Measurements from ENCODE around the gene PCNX2. TPM values are rescaled to one million over a fixed set of nuclear protein-coding genes. Genes with fewer than 3 reads are reported as not detected.

The PCNX2 gene
- total RNA-seq, 2 experiments from 2014 or later: 25.0 to 29.8 TPM

- H3K4me3 Mint-ChIP-seq: no peak overlapping the region
- DNase-seq: no peak
- no peaks in the 10 kb centered on the region for H3K9me3 Mint-ChIP-seq
- no peak overlapping the region for H3K27ac Mint-ChIP-seq
- CTCF ChIA-PET: interaction anchor here (0.9 kb wide), 1 partner anchor 23 kb away, joined by 3 read pairs; no protein-coding TSS in a partner anchor
- no peaks in the 10 kb centered on the region for H3K27me3 Mint-ChIP-seq
- peaks cover 12% of the 10 kb centered on the region for H3K36me3 Mint-ChIP-seq (ENCODE audit: low read depth)
- peaks cover 12% of the 10 kb centered on the region for H3K4me1 Mint-ChIP-seq
- POLR2A ChIA-PET: no interaction called here
Observed at GRCh38 chr1:233227930-233228465, 67.5 kb downstream of the PCNX2 start.

GRCh38 chr1:233224311-233224710 is 71.2 kb downstream of the PCNX2 start:
- no peaks in the 10 kb centered on the region for H3K9me3 Mint-ChIP-seq
- CTCF ChIA-PET: interaction anchor here (1.5 kb wide), 1 partner anchor 9 kb away, joined by 3 read pairs; no protein-coding TSS in a partner anchor
- POLR2A ChIA-PET: no interaction called here
- H3K27ac Mint-ChIP-seq: no peak overlapping the region
- no peak for DNase-seq
- peaks cover 11% of the 10 kb centered on the region for H3K4me1 Mint-ChIP-seq
- H3K36me3 Mint-ChIP-seq (ENCODE audit: low read depth): peaks cover 21% of the 10 kb centered on the region
- H3K27me3 Mint-ChIP-seq: no peaks in the 10 kb centered on the region
- no peak overlapping the region for H3K4me3 Mint-ChIP-seq

GRCh38 chr1:233217832-233218231 is 77.7 kb downstream of the PCNX2 start:
- Mint-ChIP-seq H3K4me1 (no peaks in the 10 kb centered on the region), H3K4me3 (no peak overlapping the region), H3K27me3 (no peaks in the 10 kb centered on the region), H3K27ac (no peak overlapping the region), H3K9me3 (no peaks in the 10 kb centered on the region), H3K36me3 (ENCODE audit: low read depth) (peaks cover 9% of the 10 kb centered on the region)
- no peak for DNase-seq
- POLR2A ChIA-PET: no interaction called here
- CTCF ChIA-PET: no interaction called here

- POLR2A ChIA-PET: interaction anchor here (0.6 kb wide), 1 partner anchor 9 kb away, joined by 5 read pairs; no protein-coding TSS in a partner anchor
- H3K4me1 Mint-ChIP-seq: no peaks in the 10 kb centered on the region
- H3K27ac Mint-ChIP-seq: no peak overlapping the region
- H3K4me3 Mint-ChIP-seq: no peak overlapping the region
- no peaks in the 10 kb centered on the region for H3K9me3 Mint-ChIP-seq
- DNase-seq: no peak
- H3K27me3 Mint-ChIP-seq: no peaks in the 10 kb centered on the region
- H3K36me3 Mint-ChIP-seq (ENCODE audit: low read depth): peaks cover 12% of the 10 kb centered on the region
- CTCF ChIA-PET: interaction anchor here (0.9 to 1.9 kb wide), 3 partner anchors 9 to 1420 kb away, joined by 3 to 8 read pairs (median 3); no protein-coding TSS in a partner anchor
Observed at GRCh38 chr1:233216009-233216408, 79.5 kb downstream of the PCNX2 start.

DNA sequence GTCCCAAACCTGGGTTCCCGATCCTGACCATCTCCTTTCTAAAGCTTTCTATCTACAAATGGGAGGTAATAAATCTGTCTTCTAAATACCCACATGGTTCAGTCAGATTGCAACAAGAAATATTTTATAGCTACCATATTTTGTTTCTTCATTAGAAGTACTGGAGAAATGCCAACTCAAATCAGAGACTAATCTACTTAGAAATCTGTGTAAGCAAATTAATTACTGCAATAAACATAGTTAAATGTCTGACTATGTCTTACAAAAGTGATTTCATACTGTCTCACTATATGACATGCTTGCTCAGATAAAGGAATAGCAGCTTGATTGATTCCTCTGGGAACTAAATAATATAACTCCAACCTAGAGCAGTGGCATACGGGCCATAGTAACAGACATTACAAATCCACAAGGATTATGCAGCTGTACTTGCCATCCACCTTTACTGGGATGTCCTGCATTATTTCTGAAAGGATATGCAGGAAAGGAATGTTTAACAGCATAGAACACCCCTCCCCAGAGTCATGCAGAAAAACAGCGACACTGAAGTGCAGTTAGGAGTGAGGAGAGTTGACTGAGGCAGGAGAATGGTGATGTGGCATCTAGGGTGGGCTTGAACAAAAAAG is 80.3 kb downstream of the PCNX2 start:
- peaks cover 8% of the 10 kb centered on the region for H3K36me3 Mint-ChIP-seq (ENCODE audit: low read depth)

DNA sequence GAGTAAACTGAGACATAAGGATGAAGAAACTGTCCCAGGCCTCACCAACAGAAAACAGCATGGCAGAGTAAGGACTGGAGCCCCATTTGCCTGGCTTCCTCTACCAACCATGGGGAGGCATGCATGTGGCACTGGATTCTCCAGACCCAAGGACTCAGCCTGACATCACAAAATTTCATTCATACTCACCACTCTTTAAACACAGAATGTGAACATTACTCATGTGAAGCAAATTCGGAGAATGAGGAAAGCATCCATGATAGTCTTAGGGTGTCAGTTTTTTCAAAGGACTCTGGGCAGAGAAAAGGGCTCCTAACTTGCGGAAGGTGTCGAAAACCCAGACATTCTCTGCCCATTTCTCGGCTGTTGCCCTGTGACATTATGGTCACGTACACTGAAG is 83.9 kb downstream of the PCNX2 start:
- Mint-ChIP-seq H3K4me3 (no peak overlapping the region), H3K36me3 (ENCODE audit: low read depth) (peaks cover 10% of the 10 kb centered on the region), H3K27me3 (no peaks in the 10 kb centered on the region), H3K4me1 (no peaks in the 10 kb centered on the region), H3K27ac (no peak overlapping the region), H3K9me3 (no peaks in the 10 kb centered on the region)
- POLR2A ChIA-PET: no interaction called here
- CTCF ChIA-PET: no interaction called here
- no peak for DNase-seq

More for the DNA sequence above, 80.3 kb downstream of the PCNX2 start:
- ChIA-PET POLR2A (no interaction called here), CTCF (interaction anchor here (1.1 to 1.9 kb wide), 3 partner anchors 9 to 66 kb away, joined by 3 to 8 read pairs (median 3); no protein-coding TSS in a partner anchor)
- H3K4me1 Mint-ChIP-seq: no peaks in the 10 kb centered on the region
- H3K27ac Mint-ChIP-seq: no peak overlapping the region
- no peaks in the 10 kb centered on the region for H3K9me3 Mint-ChIP-seq
- DNase-seq: no peak
- no peaks in the 10 kb centered on the region for H3K27me3 Mint-ChIP-seq
- H3K4me3 Mint-ChIP-seq: no peak overlapping the region

- ChIA-PET CTCF (interaction anchor here (0.6 kb wide), 2 partner anchors 230 to 463 kb away, joined by 3 read pairs; no protein-coding TSS in a partner anchor), POLR2A (no interaction called here)
- no peak overlapping the region for H3K27ac Mint-ChIP-seq
- H3K9me3 Mint-ChIP-seq: no peaks in the 10 kb centered on the region
- H3K4me1 Mint-ChIP-seq: no peaks in the 10 kb centered on the region
- H3K36me3 Mint-ChIP-seq (ENCODE audit: low read depth): peaks cover 13% of the 10 kb centered on the region
- H3K27me3 Mint-ChIP-seq: no peaks in the 10 kb centered on the region
- no peak overlapping the region for H3K4me3 Mint-ChIP-seq
- no peak for DNase-seq
Observed at GRCh38 chr1:233211106-233211505, 84.4 kb downstream of the PCNX2 start.

GRCh38 chr1:233209481-233209880 is 86.0 kb downstream of the PCNX2 start:
- DNase-seq: no peak
- Mint-ChIP-seq H3K27me3 (no peaks in the 10 kb centered on the region), H3K9me3 (no peaks in the 10 kb centered on the region), H3K4me1 (no peaks in the 10 kb centered on the region), H3K4me3 (no peak overlapping the region), H3K27ac (no peak overlapping the region), H3K36me3 (ENCODE audit: low read depth) (peaks cover 18% of the 10 kb centered on the region)
- ChIA-PET POLR2A (no interaction called here), CTCF (no interaction called here)

DNA sequence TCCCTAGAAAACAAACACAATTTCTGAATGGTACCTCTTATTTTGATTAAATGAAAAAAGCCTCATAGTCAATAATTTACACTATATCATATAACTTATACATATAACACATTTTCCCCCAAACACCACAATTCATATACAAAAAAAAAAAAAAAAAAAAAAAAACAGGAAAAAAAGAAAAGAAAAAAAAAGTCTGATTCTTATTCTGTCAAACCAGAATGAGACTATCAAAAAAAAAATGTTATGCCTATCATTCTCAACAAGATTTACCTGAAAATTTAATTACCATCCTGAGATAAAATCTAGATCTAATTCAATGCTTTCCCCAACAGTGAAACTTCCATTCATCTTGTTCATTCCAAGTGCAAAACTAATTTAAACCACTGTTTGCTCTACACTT is 86.8 kb downstream of the PCNX2 start:
- H3K27me3 Mint-ChIP-seq: no peaks in the 10 kb centered on the region
- H3K27ac Mint-ChIP-seq: no peak overlapping the region
- no peaks in the 10 kb centered on the region for H3K4me1 Mint-ChIP-seq
- CTCF ChIA-PET: interaction anchor here (1.3 kb wide), 1 partner anchor 28 kb away, joined by 4 read pairs; no protein-coding TSS in a partner anchor
- H3K9me3 Mint-ChIP-seq: no peaks in the 10 kb centered on the region
- H3K4me3 Mint-ChIP-seq: no peak overlapping the region
- peaks cover 18% of the 10 kb centered on the region for H3K36me3 Mint-ChIP-seq (ENCODE audit: low read depth)
- DNase-seq: no peak
- POLR2A ChIA-PET: no interaction called here

GRCh38 chr1:233197940-233198339 is 97.6 kb downstream of the PCNX2 start:
- CTCF ChIA-PET: no interaction called here
- Mint-ChIP-seq H3K36me3 (ENCODE audit: low read depth) (peaks cover 62% of the 10 kb centered on the region), H3K27ac (no peak overlapping the region), H3K9me3 (peaks cover 13% of the 10 kb centered on the region), H3K4me3 (no peak overlapping the region), H3K4me1 (no peaks in the 10 kb centered on the region), H3K27me3 (no peaks in the 10 kb centered on the region)
- POLR2A ChIA-PET: no interaction called here
- no peak for DNase-seq

- H3K9me3 Mint-ChIP-seq: peaks cover 13% of the 10 kb centered on the region
- CTCF ChIA-PET: no interaction called here
- H3K27ac Mint-ChIP-seq: no peak overlapping the region
- POLR2A ChIA-PET: no interaction called here
- H3K4me1 Mint-ChIP-seq: peaks cover 6% of the 10 kb centered on the region
- DNase-seq: no peak
- no peaks in the 10 kb centered on the region for H3K27me3 Mint-ChIP-seq
- H3K4me3 Mint-ChIP-seq: no peak overlapping the region
- peaks cover 54% of the 10 kb centered on the region for H3K36me3 Mint-ChIP-seq (ENCODE audit: low read depth)
Observed at GRCh38 chr1:233193741-233194140, 101.8 kb downstream of the PCNX2 start.

DNA sequence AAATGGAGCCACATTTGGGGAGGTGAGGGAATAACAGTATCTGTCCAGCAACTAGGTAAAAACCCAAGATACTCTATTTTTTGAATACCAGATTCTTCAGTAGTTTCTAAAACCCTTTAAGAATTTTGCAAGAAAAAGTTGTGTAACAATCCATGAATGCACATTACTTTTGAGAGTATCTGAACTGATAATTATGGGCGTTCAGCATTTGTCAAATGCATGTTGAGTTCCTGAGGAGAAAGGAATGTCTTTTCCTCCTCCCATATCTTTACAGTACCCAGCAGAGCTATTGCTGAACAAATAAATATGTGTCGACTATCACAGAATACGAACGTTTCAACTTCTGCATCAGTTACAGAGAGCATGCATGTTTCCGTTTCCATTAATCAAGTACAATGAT is 104.5 kb downstream of the PCNX2 start:
- Mint-ChIP-seq H3K27me3 (no peaks in the 10 kb centered on the region), H3K27ac (no peak overlapping the region), H3K9me3 (peaks cover 13% of the 10 kb centered on the region), H3K4me1 (peaks cover 6% of the 10 kb centered on the region), H3K4me3 (no peak overlapping the region), H3K36me3 (ENCODE audit: low read depth) (peaks cover 36% of the 10 kb centered on the region)
- DNase-seq: no peak
- CTCF ChIA-PET: interaction anchor here (1.5 kb wide), 1 partner anchor 76 kb away, joined by 3 read pairs; no protein-coding TSS in a partner anchor
- POLR2A ChIA-PET: no interaction called here

DNA sequence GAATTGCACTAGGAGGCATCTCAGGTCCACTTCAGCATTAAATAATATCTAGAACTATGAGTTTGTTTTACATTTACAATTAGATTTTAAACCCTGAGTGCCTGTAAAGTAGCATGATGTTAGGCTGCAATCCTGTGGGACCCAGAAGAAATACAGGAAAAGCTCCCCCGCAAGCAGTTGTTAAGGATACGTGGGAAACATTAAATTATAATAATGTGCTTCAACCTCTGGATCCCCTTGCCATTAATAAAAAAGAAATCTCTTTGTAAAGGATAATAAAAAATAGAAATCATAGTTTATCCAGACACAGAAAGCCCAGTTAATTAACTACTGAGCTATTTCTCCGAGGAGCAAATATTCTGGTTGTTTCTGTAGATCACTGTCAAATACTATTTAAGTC is 106.0 kb downstream of the PCNX2 start:
- no peak for DNase-seq
- ChIA-PET CTCF (no interaction called here), POLR2A (no interaction called here)
- H3K27ac Mint-ChIP-seq: no peak overlapping the region
- H3K27me3 Mint-ChIP-seq: no peaks in the 10 kb centered on the region
- peaks cover 26% of the 10 kb centered on the region for H3K36me3 Mint-ChIP-seq (ENCODE audit: low read depth)
- H3K4me3 Mint-ChIP-seq: no peak overlapping the region
- peaks cover 6% of the 10 kb centered on the region for H3K4me1 Mint-ChIP-seq
- peaks cover 9% of the 10 kb centered on the region for H3K9me3 Mint-ChIP-seq

GRCh38 chr1:233188061-233188460 is 107.5 kb downstream of the PCNX2 start:
- CTCF ChIA-PET: no interaction called here
- H3K4me3 Mint-ChIP-seq: no peak overlapping the region
- no peaks in the 10 kb centered on the region for H3K9me3 Mint-ChIP-seq
- POLR2A ChIA-PET: no interaction called here
- DNase-seq: no peak
- peaks cover 6% of the 10 kb centered on the region for H3K4me1 Mint-ChIP-seq
- H3K27ac Mint-ChIP-seq: no peak overlapping the region
- H3K27me3 Mint-ChIP-seq: no peaks in the 10 kb centered on the region
- H3K36me3 Mint-ChIP-seq (ENCODE audit: low read depth): peaks cover 20% of the 10 kb centered on the region

Measured in activated CD4-positive, alpha-beta T cell treated with anti-CD3 and anti-CD28 coated beads, Interleukin-2, amount 10 ng/mL, durations not matched to agents 7 days and 5 days (primary cell).